CD4-positive, alpha-beta T cell treated with Interleukin-4 for 4 hours (primary cell): ENCODE measurements around the gene ELOA.
"Not testable (repeated sequence)": the region's sequence is repeated elsewhere in the genome, so short reads cannot be mapped to it uniquely, and the experiment has no call there.

ENCODE experiments used
- DNase-seq: peaks from one replicate; pipeline ENCODE4 v3.0.0-alpha.2; 2020

ELOA gene, protein sequence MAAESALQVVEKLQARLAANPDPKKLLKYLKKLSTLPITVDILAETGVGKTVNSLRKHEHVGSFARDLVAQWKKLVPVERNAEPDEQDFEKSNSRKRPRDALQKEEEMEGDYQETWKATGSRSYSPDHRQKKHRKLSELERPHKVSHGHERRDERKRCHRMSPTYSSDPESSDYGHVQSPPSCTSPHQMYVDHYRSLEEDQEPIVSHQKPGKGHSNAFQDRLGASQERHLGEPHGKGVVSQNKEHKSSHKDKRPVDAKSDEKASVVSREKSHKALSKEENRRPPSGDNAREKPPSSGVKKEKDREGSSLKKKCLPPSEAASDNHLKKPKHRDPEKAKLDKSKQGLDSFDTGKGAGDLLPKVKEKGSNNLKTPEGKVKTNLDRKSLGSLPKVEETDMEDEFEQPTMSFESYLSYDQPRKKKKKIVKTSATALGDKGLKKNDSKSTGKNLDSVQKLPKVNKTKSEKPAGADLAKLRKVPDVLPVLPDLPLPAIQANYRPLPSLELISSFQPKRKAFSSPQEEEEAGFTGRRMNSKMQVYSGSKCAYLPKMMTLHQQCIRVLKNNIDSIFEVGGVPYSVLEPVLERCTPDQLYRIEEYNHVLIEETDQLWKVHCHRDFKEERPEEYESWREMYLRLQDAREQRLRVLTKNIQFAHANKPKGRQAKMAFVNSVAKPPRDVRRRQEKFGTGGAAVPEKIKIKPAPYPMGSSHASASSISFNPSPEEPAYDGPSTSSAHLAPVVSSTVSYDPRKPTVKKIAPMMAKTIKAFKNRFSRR

DNA sequence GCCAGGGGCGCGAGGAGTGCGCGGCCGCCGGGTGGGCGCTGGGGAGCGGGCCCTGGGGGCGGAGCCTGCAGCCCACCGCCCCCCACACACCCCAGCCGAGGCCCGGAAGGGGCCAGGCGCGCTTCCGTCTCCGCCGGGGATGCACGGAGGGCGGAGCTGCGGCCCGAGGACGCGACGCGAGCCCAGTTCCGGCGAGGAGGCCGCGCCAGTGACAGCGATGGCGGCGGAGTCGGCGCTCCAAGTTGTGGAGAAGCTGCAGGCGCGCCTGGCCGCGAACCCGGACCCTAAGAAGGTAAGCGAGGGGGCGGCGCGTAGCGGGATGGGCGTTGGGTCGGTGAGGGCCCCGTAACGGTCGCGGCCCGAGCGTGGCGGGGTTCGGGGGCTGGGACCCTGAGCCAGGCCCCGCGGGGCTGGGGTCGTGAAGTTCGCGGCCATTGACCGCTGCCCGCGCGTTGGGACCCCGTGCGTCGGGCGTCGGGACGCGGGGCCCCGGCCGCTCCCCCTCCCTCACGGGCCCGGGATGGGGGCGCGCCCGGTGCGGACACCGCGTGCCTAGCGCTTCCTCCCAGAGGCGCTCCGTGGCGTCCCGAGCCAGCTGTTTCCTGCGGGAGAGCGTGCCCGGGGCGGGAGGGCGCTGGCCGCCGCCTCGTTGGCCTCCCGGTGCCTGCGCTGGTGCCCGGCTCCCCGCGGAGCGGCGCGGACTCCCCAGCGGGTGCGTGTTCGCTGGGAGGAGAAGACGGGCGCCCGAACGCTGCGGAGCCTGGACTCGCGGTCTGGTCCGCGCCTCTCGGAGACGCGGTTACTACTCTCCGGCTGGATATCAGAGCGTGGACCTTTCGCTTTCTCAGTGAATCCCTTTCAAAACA, at the start of gene ELOA:
Gene ELOA, plus strand, starts transcription at position 185 of the 866 bp plus-strand sequence. Its CDS starts 33 bp downstream, at position 218.
- DNase-seq, result peak; percentile 68

- no peak for DNase-seq
Measured at GRCh38 chr1:23693599-23693998, 49.7 kb upstream of the ELOA start.

GRCh38 chr1:23694371-23694770, 48.9 kb upstream of the ELOA start:
- no peak for DNase-seq

GRCh38 chr1:23695667-23696066, 47.6 kb upstream of the ELOA start:
- no peak for DNase-seq

DNA sequence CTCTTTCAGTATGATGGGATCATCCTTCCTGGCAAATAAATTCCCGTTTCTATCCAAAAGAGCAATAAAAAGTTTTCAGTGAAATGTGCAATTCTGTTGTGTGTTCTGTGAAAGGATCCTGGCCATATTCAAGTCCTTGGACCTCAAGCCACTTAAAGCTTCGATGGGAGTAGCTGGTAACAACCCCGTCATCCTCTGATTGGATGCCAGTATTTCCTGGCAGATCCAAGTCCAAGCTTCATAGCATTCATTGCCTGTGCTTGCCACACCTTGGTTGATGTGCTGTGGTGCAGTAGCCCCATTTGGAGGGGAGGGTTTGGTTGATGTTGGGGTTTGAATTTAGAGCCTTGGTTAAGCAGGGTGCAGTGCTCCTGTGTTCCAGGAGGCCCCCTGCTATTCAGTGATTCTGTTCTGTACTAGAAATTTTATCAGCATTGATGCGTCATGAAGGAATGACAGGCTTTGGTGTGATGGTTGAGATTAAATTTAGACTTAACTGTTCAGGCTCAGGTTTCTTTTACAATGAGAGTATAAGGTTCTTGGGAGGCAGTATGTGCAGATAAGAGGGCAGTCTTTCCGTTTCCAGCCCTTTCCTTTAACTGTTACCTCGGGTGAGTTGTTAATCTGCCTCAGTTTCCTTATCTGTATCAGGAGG, 46.8 kb upstream of the ELOA start:
- DNase-seq, result no peak

DNA sequence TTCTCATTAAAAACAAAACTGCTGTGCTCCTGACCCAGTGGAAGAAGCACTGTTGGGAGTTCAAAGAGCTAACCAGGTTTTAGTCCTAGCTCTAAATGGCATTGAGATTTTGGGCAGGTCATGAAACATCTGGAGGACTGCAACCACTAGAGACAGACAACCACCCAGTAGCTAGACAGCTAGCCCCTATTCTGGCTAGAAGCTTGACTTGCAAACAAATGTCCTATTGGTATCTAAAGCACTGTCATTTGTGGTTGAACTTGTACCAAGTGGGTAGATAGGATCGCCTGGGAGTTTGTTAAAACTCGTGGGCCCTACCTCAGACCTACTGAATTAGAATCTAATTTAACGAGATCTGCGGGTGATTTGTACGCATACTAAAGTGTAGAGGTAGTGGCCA, 44.8 kb upstream of the ELOA start:
- no peak for DNase-seq

GRCh38 chr1:23699280-23700179, 43.7 kb upstream of the ELOA start:
- DNase-seq, result no peak

- DNase-seq, result no peak
Measured at GRCh38 chr1:23701310-23701709, 42.0 kb upstream of the ELOA start.

GRCh38 chr1:23701996-23702395, 41.3 kb upstream of the ELOA start:
- no peak for DNase-seq

DNA sequence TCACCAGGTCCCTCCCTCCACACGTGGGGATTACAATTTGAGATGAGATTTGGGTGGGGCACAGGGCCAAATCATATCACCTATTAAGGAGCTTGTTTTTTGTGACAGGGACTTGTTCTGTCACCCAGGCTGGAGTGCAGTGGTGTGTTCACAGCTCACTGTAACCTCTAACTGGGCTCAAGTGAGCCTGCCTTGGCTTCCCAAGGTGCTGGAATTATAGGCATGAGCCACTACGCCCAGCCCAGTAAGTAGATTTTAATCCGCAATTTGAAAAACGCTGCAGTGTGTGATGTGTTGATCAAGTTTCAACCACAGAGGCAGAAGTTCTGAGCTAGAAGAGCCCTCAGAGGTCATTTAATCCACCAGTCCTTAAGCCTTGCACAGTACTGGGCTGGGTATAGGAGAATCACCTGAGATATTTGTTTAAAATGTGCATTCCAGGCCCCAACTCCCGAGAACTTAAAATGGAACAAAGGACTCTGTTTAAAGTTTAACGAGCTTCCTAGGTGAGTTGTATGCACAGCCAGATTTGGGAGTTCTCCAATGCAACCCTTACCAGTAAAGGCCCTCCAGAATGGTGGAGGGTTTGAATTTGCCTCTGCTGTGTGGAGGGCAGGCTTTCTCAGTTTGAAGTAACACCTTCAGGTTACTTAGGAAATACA, 38.3 kb upstream of the ELOA start:
- no peak for DNase-seq

DNA sequence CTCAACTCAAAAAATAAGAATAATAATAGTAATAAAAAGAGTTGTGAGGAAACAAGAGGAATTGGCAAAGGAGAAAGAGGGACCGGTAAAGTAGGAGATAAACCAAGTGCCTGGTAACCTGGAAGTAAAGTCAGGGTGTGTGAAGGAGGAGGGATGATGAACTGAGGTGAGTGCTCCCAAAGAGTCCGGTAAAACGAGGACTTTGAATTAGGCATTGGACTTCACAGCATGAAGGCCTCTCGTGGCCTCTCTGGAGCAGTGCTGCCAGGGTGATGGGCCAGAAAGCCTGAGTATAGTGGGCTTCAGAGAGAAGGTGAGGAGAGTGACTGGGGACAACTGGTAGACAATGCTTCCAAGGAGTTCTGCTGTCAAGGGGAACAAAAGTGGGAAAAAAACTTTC, 34.0 kb upstream of the ELOA start:
- no peak for DNase-seq

DNA sequence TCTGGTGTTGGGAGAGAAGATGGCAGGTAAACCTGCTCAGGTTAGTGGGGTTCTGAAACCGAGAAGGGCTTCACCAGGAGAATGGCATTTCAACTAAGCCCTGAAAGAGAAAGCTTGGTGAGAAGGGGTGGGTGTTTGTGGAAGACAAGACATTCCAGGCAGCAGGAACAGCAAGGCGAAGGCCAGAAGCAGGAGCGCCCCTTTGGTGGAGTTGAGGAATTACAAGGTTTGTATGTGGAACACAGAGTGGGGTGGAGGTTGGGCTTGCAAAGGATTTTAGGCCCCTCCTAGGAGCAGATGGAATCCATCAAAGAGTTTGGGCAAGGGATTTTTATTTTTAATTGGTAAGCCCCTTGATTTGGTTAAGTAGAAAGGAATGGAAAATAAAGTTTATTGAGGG, 24.8 kb upstream of the ELOA start:
- DNase-seq, result no peak

DNA sequence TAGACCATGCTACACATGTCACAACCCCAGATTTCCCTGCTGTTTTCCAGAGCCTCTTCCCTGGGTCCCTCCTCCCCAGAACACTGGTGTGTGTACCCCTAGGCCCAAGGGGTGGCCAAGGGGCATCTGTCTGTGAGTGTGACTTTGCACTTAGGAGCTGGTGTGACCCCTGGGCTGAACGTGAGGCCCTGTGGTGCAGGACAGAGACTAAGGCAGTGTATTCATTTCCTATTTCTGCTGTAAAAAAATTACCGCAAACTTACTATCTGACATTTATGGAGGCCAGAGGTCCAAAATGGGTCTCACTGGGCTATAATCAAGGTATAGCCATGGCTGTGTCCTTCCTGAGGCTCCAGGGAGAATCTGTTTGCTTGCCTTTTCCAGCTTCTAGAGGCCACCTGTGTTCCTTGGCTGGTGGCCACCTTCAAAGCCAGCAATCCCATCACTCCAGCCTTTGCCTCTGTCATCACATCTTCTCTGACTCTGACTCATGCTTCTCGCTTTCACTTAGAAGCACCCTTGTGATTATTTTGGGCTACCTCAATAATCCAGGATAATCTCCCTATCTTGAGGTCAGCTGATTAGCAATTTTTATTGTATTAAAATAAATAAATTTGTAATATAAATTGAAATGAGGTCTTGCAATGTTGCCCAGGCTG, 24.0 kb upstream of the ELOA start:
- no peak for DNase-seq

DNA sequence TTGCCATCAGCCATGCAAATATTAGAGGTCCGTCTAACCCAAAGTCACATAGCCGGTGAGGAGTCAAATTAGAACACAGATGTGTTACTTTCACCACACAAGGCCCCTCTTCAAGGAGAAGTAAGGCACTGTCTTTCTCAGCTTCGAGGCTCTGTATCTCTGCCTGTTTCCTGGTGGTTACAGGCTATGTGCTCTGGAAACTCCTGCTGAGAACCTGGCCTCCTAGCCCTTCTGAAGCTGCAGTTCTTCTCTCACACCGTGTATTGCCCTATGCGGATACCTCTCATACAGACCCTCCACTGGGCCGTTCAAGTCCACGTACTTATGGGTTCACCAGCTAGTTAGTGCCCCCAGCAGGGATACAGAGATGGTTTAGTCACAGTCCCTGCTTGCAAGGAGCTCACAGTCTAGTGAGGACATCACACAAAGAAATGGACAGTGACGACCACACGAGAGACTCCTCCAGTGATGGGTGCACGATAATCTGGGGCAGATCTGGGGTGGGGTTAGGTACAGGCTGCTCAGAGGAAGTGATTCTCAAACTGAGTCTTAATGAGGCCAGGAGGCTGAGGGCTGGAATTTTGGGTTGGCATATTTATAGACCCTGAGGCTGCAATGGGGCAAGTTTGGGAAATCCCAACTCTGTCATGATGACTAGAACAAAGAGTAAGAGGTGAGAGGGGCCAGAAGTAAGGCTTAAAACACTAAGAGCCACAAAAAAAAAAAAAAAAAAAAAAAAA, 22.8 kb upstream of the ELOA start:
- DNase-seq, result peak; percentile 34

GRCh38 chr1:23722652-23723051, 20.6 kb upstream of the ELOA start:
- no peak for DNase-seq

GRCh38 chr1:23726686-23727085, 16.6 kb upstream of the ELOA start:
- DNase-seq, result no peak

- DNase-seq, result no peak
Measured at GRCh38 chr1:23727362-23727811, 15.9 kb upstream of the ELOA start.

GRCh38 chr1:23732363-23733224, 10.7 kb upstream of the ELOA start:
- no peak for DNase-seq

DNA sequence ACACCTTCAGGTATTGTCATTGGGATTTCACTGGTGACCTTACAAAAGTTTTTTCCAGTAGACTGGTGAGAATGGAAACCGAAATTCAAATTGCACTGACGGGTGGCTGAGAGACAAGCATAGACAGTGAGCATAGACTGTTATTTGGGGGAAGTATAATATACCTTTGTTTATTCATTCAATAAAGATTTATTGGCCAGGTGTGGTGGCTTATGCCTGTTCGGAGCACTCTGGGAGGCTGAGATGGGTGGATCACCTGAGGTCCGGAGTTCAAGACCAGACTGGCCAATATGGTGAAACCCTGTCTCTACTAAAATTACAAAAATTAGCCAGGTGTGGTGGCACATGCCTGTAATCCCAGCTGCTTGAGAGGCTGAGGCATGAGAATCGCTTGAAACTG, 10.0 kb upstream of the ELOA start:
- DNase-seq, result not testable (repeated sequence)
